Activated naive CD4-positive, alpha-beta T cell treated with anti-CD3 and anti-CD28 coated beads, Interleukin-2, amount 50 U/mL, for 72 hours (primary cell): ENCODE results near the gene PALM. TPM values are rescaled to one million over a fixed set of nuclear protein-coding genes. Genes with fewer than 3 reads are reported as not detected.
A peak's percentile ranks its signal among the peaks of the same experiment; 100 is the strongest.

Experiments
- ATAC-seq, 2 donors: fragments of 150-1000 bp; cut with Tn5 transposase; 2 replicates each; pipeline ENCODE4 v1.10.0; 2021; ENCODE audit warnings: mild to moderate bottlenecking in 2 of 2, moderate library complexity in 2 of 2
- DNase-seq, 2 donors: peaks; one replicate each; pipeline ENCODE4 v3.0.0; 2021 to 2022; ENCODE audit warnings: low spot score in 2 of 2
- H3K27ac Mint-ChIP-seq, 2 donors: one replicate each; pipeline ENCODE4 v1.8.0; 2022; ENCODE audit warnings: mild to moderate bottlenecking in 2 of 2, mixed read lengths in 2 of 2
- H3K36me3 Mint-ChIP-seq, 2 donors: one replicate each; pipeline ENCODE4 v1.8.0; 2022; ENCODE audit warnings: mixed read lengths in 2 of 2
- H3K9me3 Mint-ChIP-seq, 2 donors: one replicate each; pipeline ENCODE4 v1.8.0; 2022; ENCODE audit warnings: mixed read lengths in 2 of 2
- total RNA-seq, 2 donors: library from RNA; stranded (reverse); gene quantifications; one replicate each; pipeline ENCODE4 v1.2.3, GENCODE V29; 2022

Gene PALM
- total RNA-seq, 2 donors from 2014 or later = 0.66 TPM; not detected in 1

DNA sequence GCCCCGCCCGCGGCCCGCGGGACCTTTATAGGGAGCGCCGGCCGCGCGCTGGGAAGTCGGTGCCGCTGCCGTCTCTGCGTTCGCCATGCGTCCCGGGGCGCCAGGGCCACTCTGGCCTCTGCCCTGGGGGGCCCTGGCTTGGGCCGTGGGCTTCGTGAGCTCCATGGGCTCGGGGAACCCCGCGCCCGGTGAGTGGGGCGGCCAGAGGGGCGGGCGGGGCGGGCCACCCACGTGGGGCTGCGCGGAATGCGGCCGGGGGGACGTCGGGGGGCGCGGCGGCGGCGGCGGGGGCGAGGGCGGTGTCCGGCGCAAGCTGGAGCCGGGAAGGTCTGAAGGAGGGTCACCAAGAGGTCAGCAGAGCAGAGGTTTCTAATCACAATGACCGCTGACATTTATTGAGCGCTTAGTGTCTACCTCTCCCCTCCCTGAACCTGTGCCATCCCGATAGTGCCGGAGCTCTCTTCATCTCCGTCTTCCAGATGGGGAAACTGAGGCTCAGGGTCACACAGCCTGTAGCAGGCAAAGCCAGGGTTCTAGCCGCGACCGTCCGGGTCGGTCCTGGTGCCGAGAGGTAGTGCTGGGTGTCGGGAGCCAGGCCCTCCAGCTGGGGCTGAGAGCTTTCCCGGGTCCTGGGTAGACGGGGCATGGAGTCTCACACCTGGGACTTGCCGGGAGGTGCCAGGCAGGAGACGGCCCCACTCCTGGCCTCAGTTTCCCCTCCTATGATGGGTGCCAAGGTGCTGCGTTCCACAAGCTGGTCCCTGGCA lies 32.2 kb upstream of the PALM start, which contains the start of gene FSTL3:
Gene FSTL3, plus strand, starts transcription at position 54 of the 767 bp plus-strand sequence. Its CDS starts 32 bp downstream, at position 86.
- DNase-seq (no peak), ATAC-seq (no peak)
- Mint-ChIP-seq H3K36me3 (no peaks in the 10 kb centered on the region), H3K27ac (no peak within 1 kb of the TSS), H3K9me3 (no peaks in the 10 kb centered on the region)

DNA sequence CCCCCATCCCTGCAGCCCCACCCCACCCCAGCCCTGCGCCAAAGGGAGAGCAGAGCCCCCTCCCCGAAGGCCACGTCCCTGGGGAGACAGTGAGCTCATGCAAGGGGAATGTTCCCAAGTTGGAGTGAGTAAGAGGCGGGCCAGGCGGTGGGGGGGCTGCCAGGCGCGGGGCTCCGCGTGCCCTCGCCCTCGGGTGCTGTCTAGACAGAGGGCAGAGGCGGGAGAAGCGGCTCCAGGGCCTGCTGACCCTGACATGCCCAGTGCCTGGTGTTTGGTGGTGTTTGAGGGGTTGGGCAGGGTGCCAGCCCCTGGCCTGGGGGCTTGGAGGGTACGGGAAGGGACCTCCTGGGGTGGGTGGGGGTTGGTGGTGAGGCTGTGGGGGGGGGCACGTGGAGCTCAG lies 31.5 kb upstream of the PALM start:
- Mint-ChIP-seq H3K27ac (no peak overlapping the region), H3K36me3 (no peaks in the 10 kb centered on the region), H3K9me3 (no peaks in the 10 kb centered on the region)
- DNase-seq (no peak), ATAC-seq (no peak)

DNA sequence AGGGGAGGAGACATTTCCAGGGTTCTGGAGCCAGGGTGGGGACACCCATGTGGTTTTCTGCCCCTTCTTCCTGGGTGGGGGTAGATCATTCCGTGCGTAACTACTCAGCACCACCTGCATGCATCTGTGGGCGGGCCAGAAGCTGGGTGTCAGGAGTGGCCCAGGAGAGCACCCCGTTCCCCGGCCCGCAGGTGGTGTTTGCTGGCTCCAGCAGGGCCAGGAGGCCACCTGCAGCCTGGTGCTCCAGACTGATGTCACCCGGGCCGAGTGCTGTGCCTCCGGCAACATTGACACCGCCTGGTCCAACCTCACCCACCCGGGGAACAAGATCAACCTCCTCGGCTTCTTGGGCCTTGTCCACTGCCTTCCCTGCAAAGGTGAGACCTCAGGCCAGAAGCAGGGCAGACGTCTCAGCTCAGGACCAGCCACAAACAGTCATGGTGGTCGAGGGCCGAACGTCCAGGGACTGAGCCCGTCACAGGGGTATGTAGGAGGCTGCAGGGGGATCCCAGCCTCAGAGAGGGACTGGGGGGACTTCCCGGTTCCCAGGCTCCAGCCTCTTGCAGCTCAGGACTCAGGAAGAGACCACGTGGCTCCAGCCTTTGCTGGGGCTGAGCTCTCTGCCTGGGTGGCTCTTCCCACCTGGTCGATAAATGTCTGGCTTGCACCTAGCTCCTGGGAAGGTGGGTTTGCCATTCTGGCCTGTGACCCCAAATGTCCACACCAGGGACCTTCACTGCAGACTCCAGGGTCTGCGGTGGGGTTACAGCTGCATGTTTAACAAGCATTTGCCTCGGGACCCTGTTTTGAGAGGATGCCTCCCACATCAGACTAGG lies 30.9 kb upstream of the PALM start:
- Mint-ChIP-seq H3K27ac (no peak overlapping the region), H3K36me3 (no peaks in the 10 kb centered on the region), H3K9me3 (no peaks in the 10 kb centered on the region)
- ATAC-seq = no peak
- DNase-seq = no peak

DNA sequence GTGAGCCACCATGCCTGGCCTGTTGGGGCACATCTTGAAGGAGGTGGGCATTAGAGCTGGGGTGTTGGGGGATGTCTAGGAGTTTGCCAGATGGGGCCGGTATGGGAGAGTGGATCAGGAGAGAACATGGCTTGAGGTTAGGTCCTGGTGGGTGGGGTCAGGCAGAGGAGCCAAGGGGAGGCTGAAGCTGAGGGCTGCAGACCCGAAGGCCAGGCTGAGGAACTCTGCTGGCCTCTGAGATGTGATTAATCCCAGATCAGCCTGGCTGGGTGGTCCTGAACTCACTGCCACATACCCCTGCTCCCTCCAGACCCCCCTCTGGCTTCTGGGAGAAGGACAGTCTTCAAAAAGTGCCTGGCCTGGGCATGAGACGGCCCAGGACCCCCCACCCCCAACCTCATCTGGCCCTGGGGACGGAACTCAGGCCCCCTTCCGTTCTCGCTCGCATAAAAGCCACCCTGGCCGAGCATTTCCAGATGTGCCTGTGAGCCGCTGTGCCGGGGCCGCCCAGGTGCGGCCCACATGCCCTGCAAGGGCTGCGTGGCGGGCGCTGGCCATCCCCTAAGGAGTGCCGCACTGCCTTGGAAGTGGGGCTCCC lies 29.8 kb upstream of the PALM start:
- Mint-ChIP-seq H3K27ac (no peak overlapping the region), H3K9me3 (no peaks in the 10 kb centered on the region), H3K36me3 (no peaks in the 10 kb centered on the region)
- DNase-seq (no peak), ATAC-seq (no peak)

DNA sequence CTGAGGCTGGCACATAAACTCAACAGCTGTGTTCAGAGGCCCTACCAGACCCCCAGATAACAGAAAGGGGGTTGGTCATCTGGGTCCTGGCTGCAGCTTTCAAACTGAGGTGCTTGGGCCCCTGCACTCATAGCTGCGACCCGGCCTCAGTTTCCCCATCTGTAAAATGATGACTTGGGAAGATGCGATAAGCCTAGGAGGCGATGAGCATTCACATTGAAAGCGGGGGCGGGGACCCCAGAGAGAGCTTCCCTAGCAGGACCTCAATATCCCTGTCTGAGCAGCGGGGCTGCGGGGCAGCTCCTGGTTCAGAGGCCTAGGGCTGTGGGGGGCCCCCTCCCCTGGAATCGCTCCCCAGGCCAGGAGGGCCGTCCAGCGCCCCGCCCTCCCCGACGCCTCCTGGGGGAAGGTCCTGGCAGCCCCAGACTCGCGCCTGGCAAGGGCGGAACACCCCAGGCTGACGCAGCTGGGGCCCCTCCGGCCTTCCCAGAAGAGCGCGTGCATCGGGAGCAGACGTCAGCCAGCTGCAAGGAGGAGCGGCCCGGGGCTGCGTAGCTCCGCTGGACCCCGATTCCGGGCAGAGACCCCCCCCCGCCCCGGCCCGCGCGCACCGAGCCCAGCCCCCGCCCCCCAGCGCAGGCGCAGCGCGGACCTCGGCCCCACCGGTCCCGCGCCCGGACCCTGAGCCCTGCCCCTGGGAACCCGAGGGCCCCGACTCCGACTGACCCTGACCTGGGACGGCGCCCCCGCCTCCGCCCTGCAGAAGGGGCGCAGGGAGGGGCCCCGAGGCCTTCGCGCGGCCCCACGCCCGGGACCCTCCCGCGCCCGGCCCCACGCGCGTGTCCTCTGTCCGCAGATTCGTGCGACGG lies 29.1 kb upstream of the PALM start:
- H3K27ac Mint-ChIP-seq = no peak overlapping the region
- ATAC-seq = peak; percentile 6 to 20
- DNase-seq = peak; percentile 44 to 64

DNA sequence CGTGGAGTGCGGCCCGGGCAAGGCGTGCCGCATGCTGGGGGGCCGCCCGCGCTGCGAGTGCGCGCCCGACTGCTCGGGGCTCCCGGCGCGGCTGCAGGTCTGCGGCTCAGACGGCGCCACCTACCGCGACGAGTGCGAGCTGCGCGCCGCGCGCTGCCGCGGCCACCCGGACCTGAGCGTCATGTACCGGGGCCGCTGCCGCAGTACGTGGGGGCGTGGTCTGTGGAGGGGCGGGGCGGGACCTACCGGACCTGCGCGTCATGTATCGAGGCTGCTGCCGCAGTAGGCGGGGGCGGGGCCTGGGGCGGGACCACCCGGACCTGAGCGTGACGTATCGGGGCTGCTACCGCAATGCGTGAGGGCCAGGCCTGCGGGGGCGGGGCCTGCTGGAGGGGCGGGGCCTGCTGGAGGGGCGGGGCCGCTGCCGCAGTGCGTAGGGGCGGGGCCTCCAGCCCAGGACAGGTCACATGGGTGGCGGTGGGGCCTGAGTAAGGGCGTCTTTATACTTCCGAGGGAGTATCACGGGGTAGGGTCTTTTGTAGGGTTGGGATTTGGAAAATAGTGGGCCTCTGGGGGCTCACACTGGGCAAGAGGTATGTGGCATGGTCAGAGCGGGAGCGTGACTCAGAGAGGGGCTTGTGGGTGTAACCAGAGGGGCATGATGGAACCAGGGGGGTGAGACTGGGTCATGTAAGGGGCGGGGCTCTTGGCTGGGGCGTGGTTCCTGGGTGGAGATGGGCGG lies 28.3 kb upstream of the PALM start:
- ATAC-seq (peak; percentile 85), DNase-seq (peak; percentile 96)
- Mint-ChIP-seq H3K36me3 (no peaks in the 10 kb centered on the region), H3K27ac (peak overlapping the region; percentile 85 to 100), H3K9me3 (no peaks in the 10 kb centered on the region)

More for the DNA sequence above, 29.1 kb upstream of the PALM start:
- Mint-ChIP-seq H3K36me3 (no peaks in the 10 kb centered on the region), H3K9me3 (no peaks in the 10 kb centered on the region)

DNA sequence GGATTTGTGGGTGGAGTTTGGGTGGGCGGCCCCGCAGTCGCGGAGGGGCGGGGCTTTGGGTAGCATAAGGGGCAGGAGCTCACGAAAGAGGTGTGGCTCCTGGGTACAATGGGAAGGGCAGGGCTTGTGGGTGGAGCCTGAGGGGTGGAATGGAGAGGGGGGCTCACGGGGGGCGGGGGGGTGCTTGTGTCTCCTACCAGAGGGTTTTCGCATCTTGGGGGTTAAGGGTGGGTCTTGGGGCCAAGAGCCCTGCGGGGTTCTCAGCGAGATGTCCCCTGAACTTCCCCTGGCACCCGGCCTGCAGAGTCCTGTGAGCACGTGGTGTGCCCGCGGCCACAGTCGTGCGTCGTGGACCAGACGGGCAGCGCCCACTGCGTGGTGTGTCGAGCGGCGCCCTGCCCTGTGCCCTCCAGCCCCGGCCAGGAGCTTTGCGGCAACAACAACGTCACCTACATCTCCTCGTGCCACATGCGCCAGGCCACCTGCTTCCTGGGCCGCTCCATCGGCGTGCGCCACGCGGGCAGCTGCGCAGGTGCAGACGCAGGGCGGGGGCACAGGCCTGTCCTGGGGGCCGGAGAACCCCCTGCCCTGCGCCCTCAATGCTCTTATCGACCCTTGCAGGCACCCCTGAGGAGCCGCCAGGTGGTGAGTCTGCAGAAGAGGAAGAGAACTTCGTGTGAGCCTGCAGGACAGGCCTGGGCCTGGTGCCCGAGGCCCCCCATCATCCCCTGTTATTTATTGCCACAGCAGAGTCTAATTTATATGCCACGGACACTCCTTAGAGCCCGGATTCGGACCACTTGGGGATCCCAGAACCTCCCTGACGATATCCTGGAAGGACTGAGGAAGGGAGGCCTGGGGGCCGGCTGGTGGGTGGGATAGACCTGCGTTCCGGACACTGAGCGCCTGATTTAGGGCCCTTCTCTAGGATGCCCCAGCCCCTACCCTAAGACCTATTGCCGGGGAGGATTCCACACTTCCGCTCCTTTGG lies 27.4 kb upstream of the PALM start:
- peak overlapping the region; percentile 85 to 100 for H3K27ac Mint-ChIP-seq
- ATAC-seq (no peak), DNase-seq (peak in 1 of 2 donors; percentile 26)
- H3K36me3 Mint-ChIP-seq = no peaks in the 10 kb centered on the region
- no peaks in the 10 kb centered on the region for H3K9me3 Mint-ChIP-seq

DNA sequence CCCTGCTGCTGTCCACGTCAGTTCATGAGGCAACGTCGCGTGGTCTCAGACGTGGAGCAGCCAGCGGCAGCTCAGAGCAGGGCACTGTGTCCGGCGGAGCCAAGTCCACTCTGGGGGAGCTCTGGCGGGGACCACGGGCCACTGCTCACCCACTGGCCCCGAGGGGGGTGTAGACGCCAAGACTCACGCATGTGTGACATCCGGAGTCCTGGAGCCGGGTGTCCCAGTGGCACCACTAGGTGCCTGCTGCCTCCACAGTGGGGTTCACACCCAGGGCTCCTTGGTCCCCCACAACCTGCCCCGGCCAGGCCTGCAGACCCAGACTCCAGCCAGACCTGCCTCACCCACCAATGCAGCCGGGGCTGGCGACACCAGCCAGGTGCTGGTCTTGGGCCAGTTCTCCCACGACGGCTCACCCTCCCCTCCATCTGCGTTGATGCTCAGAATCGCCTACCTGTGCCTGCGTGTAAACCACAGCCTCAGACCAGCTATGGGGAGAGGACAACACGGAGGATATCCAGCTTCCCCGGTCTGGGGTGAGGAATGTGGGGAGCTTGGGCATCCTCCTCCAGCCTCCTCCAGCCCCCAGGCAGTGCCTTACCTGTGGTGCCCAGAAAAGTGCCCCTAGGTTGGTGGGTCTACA lies 25.9 kb upstream of the PALM start:
- no peak overlapping the region for H3K27ac Mint-ChIP-seq
- ATAC-seq = no peak
- DNase-seq = no peak
- no peaks in the 10 kb centered on the region for H3K9me3 Mint-ChIP-seq
- no peaks in the 10 kb centered on the region for H3K36me3 Mint-ChIP-seq

DNA sequence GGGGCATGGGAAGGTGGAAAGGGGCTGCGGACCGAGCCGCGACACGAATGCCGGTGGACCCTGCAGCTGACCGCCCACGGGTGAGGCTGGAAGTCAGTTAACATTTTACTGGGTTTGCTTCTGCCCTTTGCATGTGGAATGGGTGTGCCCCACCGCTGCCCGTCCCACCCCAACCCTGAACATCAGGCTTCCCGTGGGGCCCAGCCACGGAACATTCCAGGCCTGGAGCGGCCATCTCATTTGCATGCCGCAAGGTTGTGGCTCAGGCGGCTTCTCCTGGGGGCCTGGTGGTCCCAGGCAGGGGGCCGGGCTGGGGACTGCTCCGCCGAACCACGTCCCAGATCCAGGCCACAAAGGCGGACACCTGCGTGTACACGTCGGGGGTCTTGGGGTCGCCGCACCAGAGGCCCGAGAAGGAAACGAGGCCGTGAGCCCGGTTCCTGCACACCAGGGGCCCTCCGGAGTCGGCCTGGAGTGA lies 23.2 kb upstream of the PALM start:
- no peak for ATAC-seq
- Mint-ChIP-seq H3K27ac (no peak overlapping the region), H3K36me3 (no peaks in the 10 kb centered on the region), H3K9me3 (no peaks in the 10 kb centered on the region)
- DNase-seq = no peak

DNA sequence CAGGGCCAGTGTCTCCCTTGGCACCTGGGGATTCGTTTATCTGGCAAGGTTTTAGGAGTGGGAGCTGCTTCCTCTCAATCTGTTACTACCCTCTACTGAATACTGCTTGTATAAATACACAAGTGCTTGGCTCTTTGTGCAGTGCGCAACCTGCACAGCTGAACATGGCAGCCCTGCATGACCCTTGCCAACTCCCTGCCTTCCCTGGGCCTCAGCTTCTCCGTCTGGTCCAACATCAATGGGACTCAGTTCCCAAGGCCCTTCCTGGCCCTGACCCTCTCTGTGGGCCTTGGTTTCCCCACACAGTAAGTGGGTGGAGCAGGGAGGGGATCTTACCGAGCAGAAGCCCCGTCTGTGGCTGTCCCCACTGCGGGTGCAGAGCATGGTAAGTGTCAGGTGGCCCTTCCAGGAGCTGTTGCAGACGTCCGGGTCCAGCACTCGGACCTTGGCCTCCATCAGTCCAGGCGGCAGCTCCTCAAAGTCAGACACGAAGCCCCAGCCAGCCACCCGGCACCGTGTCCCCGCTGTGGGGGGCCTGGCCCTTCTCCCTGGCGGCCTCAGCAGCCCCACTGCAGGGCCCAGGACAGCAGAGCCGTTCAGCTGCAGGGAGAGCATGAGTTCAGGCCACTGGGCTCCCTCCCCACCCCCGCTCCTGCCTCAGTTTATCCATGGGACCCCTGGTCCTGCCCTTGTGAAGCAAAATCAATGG lies 22.0 kb upstream of the PALM start:
- ATAC-seq (no peak), DNase-seq (no peak)
- no peaks in the 10 kb centered on the region for H3K36me3 Mint-ChIP-seq
- H3K27ac Mint-ChIP-seq = no peak overlapping the region
- H3K9me3 Mint-ChIP-seq = no peaks in the 10 kb centered on the region

DNA sequence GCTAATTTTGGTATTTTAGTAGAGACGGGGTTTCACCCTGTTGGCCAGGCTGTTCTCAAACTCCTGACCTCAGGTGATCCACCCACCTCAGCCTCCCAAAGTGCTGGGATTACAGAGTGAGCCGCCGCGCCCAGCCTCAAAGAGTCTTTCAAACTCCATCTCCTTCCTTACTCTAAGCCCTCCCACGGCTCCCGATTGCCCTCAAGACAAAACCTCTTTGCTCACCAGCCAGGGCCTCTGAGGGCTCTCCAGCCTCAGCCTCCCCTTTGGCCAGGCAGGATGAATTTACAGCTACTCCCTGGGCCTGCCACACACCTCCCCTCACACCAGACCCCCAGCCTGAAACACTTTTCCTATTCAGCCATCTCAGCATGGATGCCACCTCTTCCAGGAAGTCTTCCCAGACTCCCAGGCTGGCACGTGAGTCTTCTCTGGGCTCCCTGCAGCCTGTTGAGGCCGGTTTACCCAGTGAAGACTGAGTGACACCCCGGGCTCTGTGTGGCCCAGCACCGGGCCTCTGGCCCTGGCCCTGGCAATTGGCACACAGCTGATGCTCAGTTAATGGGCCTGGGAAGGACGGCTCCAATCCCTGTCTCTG lies 21.1 kb upstream of the PALM start:
- DNase-seq = no peak
- H3K36me3 Mint-ChIP-seq = no peaks in the 10 kb centered on the region
- no peak for ATAC-seq
- H3K9me3 Mint-ChIP-seq = no peaks in the 10 kb centered on the region
- no peak overlapping the region for H3K27ac Mint-ChIP-seq

DNA sequence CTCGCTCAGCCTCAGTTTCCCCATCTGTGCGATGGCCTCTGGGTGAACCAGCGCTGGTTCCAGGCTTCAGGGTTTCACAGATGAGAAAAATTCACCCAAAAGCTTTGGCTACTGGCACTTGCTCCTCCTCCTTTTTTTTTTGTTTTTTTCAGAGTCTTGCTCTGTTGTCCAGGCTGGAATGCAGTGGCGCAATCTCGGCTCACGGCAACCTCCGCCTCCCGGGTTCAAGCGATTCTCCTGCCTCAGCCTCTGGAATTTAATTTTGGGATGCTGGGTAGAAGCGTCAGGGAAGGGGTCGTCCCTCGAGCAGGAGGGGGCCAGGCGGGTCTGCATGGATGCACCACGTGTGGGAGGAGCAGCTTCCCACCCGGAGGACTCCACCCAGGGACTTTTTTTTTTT lies 20.5 kb upstream of the PALM start:
- H3K36me3 Mint-ChIP-seq = no peaks in the 10 kb centered on the region
- ATAC-seq = no peak
- no peak for DNase-seq
- H3K9me3 Mint-ChIP-seq = no peaks in the 10 kb centered on the region
- no peak overlapping the region for H3K27ac Mint-ChIP-seq

DNA sequence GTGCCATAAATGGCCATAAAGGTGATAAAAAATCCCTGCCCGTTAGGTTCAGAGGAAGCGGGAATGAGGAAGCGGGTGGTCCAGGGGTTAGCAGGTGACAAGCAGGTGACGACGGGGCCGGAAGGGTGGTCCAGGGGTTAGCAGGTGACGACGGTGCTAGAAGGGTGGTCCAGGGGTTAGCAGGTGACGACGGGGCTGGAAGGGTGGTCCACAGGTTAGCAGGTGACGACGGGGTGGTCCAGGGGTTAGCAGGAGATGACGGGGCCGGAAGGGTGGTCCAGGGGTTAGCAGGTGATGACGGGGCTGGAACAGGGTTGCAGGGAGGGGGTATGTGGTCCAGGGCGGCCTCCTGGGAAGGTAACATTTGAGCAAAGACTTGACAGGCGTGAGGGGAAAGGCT lies 19.7 kb upstream of the PALM start:
- Mint-ChIP-seq H3K36me3 (no peaks in the 10 kb centered on the region), H3K27ac (no peak overlapping the region), H3K9me3 (no peaks in the 10 kb centered on the region)
- DNase-seq (no peak), ATAC-seq (no peak)
